HL-60 (cell line): ENCODE data around the gene BSN.
A peak's percentile ranks its signal among the peaks of the same experiment; 100 is the strongest.

ENCODE experiments used
- DNase-seq, 2 experiments: peaks; one replicate each; pipeline ENCODE4 v3.0.0-alpha.2; 2010 to 2020; ENCODE audit warnings: low read depth in 1 of 2, low spot score in 1 of 2
- H3K27ac ChIP-seq: fragments of 250-450 bp; sonication (Bioruptor Pico); replicated peaks from 2 replicates; pipeline ENCODE4 v1.5.1; 2020; ENCODE audit warnings: mild to moderate bottlenecking, moderate library complexity
- H3K27me3 ChIP-seq: fragments of 250-450 bp; sonication (Bioruptor Pico); 2 replicates; pipeline ENCODE4 v1.5.1; 2021; ENCODE audit warnings: mild to moderate bottlenecking, moderate library complexity; ENCODE audit not compliant: insufficient read depth, poor library complexity, severe bottlenecking
- H3K4me3 ChIP-seq: replicated peaks from 2 replicates; pipeline ENCODE4 v1.5.1; 2011; ENCODE audit warnings: mild to moderate bottlenecking, control low read depth, low read length; ENCODE audit not compliant: insufficient read depth
- CTCF ChIP-seq: IDR thresholded peaks from one replicate; pipeline ENCODE4 v1.5.1; 2011; ENCODE audit warnings: low read length, control low read depth, inconsistent platforms; ENCODE audit not compliant: insufficient read depth
- GABPA ChIP-seq: IDR thresholded peaks from 2 replicates; pipeline ENCODE4 v1.6.1; 2012; ENCODE audit warnings: low read depth
- POLR2AphosphoS5 ChIP-seq: IDR thresholded peaks from 2 replicates; pipeline ENCODE4 v1.6.1; 2012; ENCODE audit warnings: low read depth
- REST ChIP-seq: IDR thresholded peaks from 2 replicates; pipeline ENCODE4 v1.6.1; 2012; ENCODE audit warnings: low read depth; ENCODE audit not compliant: insufficient replicate concordance
- SPI1 ChIP-seq: IDR thresholded peaks from 2 replicates; pipeline ENCODE4 v1.6.1; 2012; ENCODE audit warnings: low read depth, mild to moderate bottlenecking, borderline replicate concordance

BSN gene

GRCh38 chr3:49654176-49654825 is 100.0 kb downstream of the BSN start:
- no peak overlapping the region for H3K4me3 ChIP-seq
- DNase-seq: no peak
- H3K27me3 ChIP-seq: no peaks in the 10 kb centered on the region
- no peak for TF ChIP-seq POLR2AphosphoS5
- TF ChIP-seq SPI1: no peak
- TF ChIP-seq REST: no peak
- TF ChIP-seq GABPA: no peak
- TF ChIP-seq CTCF: no peak
- no peak overlapping the region for H3K27ac ChIP-seq

- Histone ChIP-seq H3K4me3 (no peak overlapping the region), H3K27ac (no peak overlapping the region), H3K27me3 (no peaks in the 10 kb centered on the region)
- DNase-seq: no peak
- TF ChIP-seq GABPA: no peak
- TF ChIP-seq POLR2AphosphoS5: no peak
These were observed 100.8 kb downstream of the BSN start for GRCh38 chr3:49654955-49655556.

- DNase-seq: no peak
- TF ChIP-seq GABPA (no peak), SPI1 (no peak), POLR2AphosphoS5 (no peak), CTCF (no peak), REST (no peak)
- Histone ChIP-seq H3K4me3 (no peak overlapping the region), H3K27me3 (no peaks in the 10 kb centered on the region), H3K27ac (no peak overlapping the region)
These were observed 101.5 kb downstream of the BSN start for GRCh38 chr3:49655731-49656285.

- no peak for TF ChIP-seq CTCF
- TF ChIP-seq POLR2AphosphoS5: peak; percentile 58; the same call in 1 of the 2 replicates
- Histone ChIP-seq H3K27ac (no peak overlapping the region), H3K4me3 (no peak overlapping the region), H3K27me3 (no peaks in the 10 kb centered on the region)
- DNase-seq: peak; percentile 75 to 88
These were observed 102.3 kb downstream of the BSN start for GRCh38 chr3:49656541-49657112.
